DOHH2 (cell line): ENCODE results near the gene TRHDE.

Experiments used
- CTCF ChIP-seq: fragments of 200-600 bp; sonication (generic); IDR thresholded peaks from one replicate; pipeline ENCODE4 v1.5.1; 2014; ENCODE audit warnings: antibody characterized with exemption, mild to moderate bottlenecking, low read depth, low read length; ENCODE audit not compliant: poor library complexity, severe bottlenecking
- EZH2phosphoT487 ChIP-seq: fragments of 200-600 bp; sonication (generic); IDR thresholded peaks from 2 replicates; pipeline ENCODE4 v1.6.1; 2017; ENCODE audit warnings: borderline replicate concordance, mild to moderate bottlenecking, antibody characterized with exemption, low read length, moderate library complexity, mixed read lengths

- no peak for TF ChIP-seq EZH2phosphoT487
- no peak for TF ChIP-seq CTCF
Measured at GRCh38 chr12:72699362-72699761, 427.2 kb downstream of the TRHDE start.
